H9 (cell line): ENCODE measurements around the gene CDH13. TPM values are rescaled to one million over a fixed set of nuclear protein-coding genes. Genes with fewer than 3 reads are reported as not detected.

Experiments used
- DNase-seq: peaks from one replicate; pipeline ENCODE4 v3.0.0-alpha.2; 2017
- H2AFZ ChIP-seq: one replicate; pipeline ENCODE4 v1.6.1; 2013; ENCODE audit warnings: mild to moderate bottlenecking, low read length, control low read depth, moderate library complexity
- H2AK5ac ChIP-seq: 2 replicates; pipeline ENCODE4 v1.6.1; 2013; ENCODE audit warnings: low read length, control low read depth, mixed read lengths; ENCODE audit not compliant: insufficient read length
- H2BK120ac ChIP-seq: one replicate; pipeline ENCODE4 v1.6.1; 2013; ENCODE audit warnings: low read depth, mild to moderate bottlenecking, low read length, control low read depth, inconsistent platforms; ENCODE audit not compliant: poor library complexity, severe bottlenecking
- H2BK12ac ChIP-seq: 2 replicates; pipeline ENCODE4 v1.6.1; 2013; ENCODE audit warnings: low read length, control low read depth, mixed read lengths, low read depth; ENCODE audit not compliant: insufficient read length
- H2BK15ac ChIP-seq: 2 replicates; pipeline ENCODE4 v1.6.1; 2013; ENCODE audit warnings: low read depth, low read length, control low read depth
- H2BK20ac ChIP-seq: one replicate; pipeline ENCODE4 v1.6.1; 2013; ENCODE audit warnings: low read depth, mild to moderate bottlenecking, low read length, control low read depth, inconsistent platforms; ENCODE audit not compliant: poor library complexity, severe bottlenecking
- H2BK5ac ChIP-seq: 2 replicates; pipeline ENCODE4 v1.6.1; 2013; ENCODE audit warnings: low read length, control low read depth, mixed read lengths; ENCODE audit not compliant: insufficient read length
- H3K14ac ChIP-seq: 2 replicates; pipeline ENCODE4 v1.6.1; 2013; ENCODE audit warnings: low read length, control low read depth; ENCODE audit not compliant: insufficient read depth
- H3K18ac ChIP-seq: 2 replicates; pipeline ENCODE4 v1.6.1; 2013; ENCODE audit warnings: low read depth, mild to moderate bottlenecking, mixed read lengths, low read length, control low read depth; ENCODE audit not compliant: insufficient read length
- H3K23ac ChIP-seq: 2 replicates; pipeline ENCODE4 v1.6.1; 2013; ENCODE audit warnings: low read length, control low read depth, mixed read lengths, low read depth; ENCODE audit not compliant: insufficient read length
- H3K23me2 ChIP-seq: 2 replicates; pipeline ENCODE4 v1.6.1; 2013; ENCODE audit warnings: low read depth, mild to moderate bottlenecking, mixed read lengths, low read length, control low read depth; ENCODE audit not compliant: insufficient read length, poor library complexity, severe bottlenecking
- H3K27ac ChIP-seq: 2 replicates; pipeline ENCODE4 v1.5.1; 2013; ENCODE audit warnings: low read length, control low read depth, mixed read lengths, low read depth; ENCODE audit not compliant: insufficient read length
- H3K27me3 ChIP-seq: 2 replicates; pipeline ENCODE4 v1.6.1; 2013; ENCODE audit warnings: low read length, control low read depth, inconsistent platforms; ENCODE audit not compliant: insufficient read depth
- H3K4ac ChIP-seq: 2 replicates; pipeline ENCODE4 v1.6.1; 2013; ENCODE audit warnings: low read depth, mild to moderate bottlenecking, control low read depth, inconsistent platforms, low read length, moderate library complexity
- H3K4me1 ChIP-seq: 2 replicates; pipeline ENCODE4 v1.6.1; 2013; ENCODE audit warnings: low read length, control low read depth, inconsistent platforms; ENCODE audit not compliant: insufficient read depth
- H3K4me2 ChIP-seq: 2 replicates; pipeline ENCODE4 v1.6.1; 2013; ENCODE audit warnings: low read length, control low read depth, mixed read lengths; ENCODE audit not compliant: insufficient read length, insufficient read depth
- H3K56ac ChIP-seq: 2 replicates; pipeline ENCODE4 v1.6.1; 2013; ENCODE audit warnings: low read depth, mild to moderate bottlenecking, mixed read lengths, low read length, control low read depth; ENCODE audit not compliant: insufficient read length
- H3K79me1 ChIP-seq: 2 replicates; pipeline ENCODE4 v1.6.1; 2013; ENCODE audit warnings: low read depth, mild to moderate bottlenecking, moderate library complexity, low read length, control low read depth, inconsistent platforms; ENCODE audit not compliant: insufficient read depth, poor library complexity, severe bottlenecking
- H3K79me2 ChIP-seq: 2 replicates; pipeline ENCODE4 v1.6.1; 2013; ENCODE audit warnings: low read length, control low read depth, inconsistent platforms; ENCODE audit not compliant: insufficient read depth
- H3K9ac ChIP-seq: 2 replicates; pipeline ENCODE4 v1.6.1; 2013; ENCODE audit warnings: low read length, control low read depth, mixed read lengths; ENCODE audit not compliant: insufficient read length; ENCODE audit errors: extremely low read depth
- H3K9me3 ChIP-seq: one replicate; pipeline ENCODE4 v1.6.1; 2013; ENCODE audit warnings: low read depth, low read length, inconsistent platforms; ENCODE audit not compliant: control insufficient read depth
- H3T11ph ChIP-seq: one replicate; pipeline ENCODE4 v1.6.1; 2013; ENCODE audit warnings: mild to moderate bottlenecking, low read length, control low read depth, inconsistent platforms
- H4K20me1 ChIP-seq: one replicate; pipeline ENCODE4 v1.6.1; 2013; ENCODE audit not compliant: control insufficient read depth, insufficient read length, insufficient read depth
- H4K5ac ChIP-seq: 2 replicates; pipeline ENCODE4 v1.6.1; 2013; ENCODE audit warnings: low read depth, mild to moderate bottlenecking, mixed read lengths, low read length, control low read depth; ENCODE audit not compliant: insufficient read length
- H4K8ac ChIP-seq: replicated peaks from 2 replicates; pipeline ENCODE4 v1.6.1; 2013; ENCODE audit warnings: low read length, control low read depth, mixed read lengths, low read depth; ENCODE audit not compliant: insufficient read length
- H4K91ac ChIP-seq: 2 replicates; pipeline ENCODE4 v1.6.1; 2013; ENCODE audit warnings: low read depth, mild to moderate bottlenecking, moderate library complexity, mixed read lengths, low read length, control low read depth; ENCODE audit not compliant: insufficient read length
- H3K27ac Mint-ChIP-seq, 3 experiments: 2 replicates in 2 of 3; 3 replicates in 1 of 3; pipeline ENCODE4 v1.8.0; 2020 to 2021; ENCODE audit warnings: mixed read lengths in 3 of 3, mild to moderate bottlenecking in 1 of 3, moderate library complexity in 1 of 3
- H3K27me3 Mint-ChIP-seq: 2 replicates; pipeline ENCODE4 v1.8.0; 2021; ENCODE audit warnings: low read depth, mild to moderate bottlenecking, moderate library complexity, mixed read lengths
- H3K36me3 Mint-ChIP-seq, 3 experiments: 2 replicates in 2 of 3; 3 replicates in 1 of 3; pipeline ENCODE4 v1.8.0; 2020 to 2021; ENCODE audit warnings: low read depth in 3 of 3, mixed read lengths in 3 of 3; ENCODE audit not compliant: insufficient read depth in 1 of 3
- H3K4me1 Mint-ChIP-seq, 2 experiments: 2 replicates each; pipeline ENCODE4 v1.8.0; 2020; ENCODE audit warnings: mixed read lengths in 2 of 2
- H3K4me3 Mint-ChIP-seq, 2 experiments: 2 replicates in 1 of 2; 3 replicates in 1 of 2; pipeline ENCODE4 v1.8.0; 2020 to 2021; ENCODE audit warnings: mild to moderate bottlenecking in 2 of 2, mixed read lengths in 2 of 2, moderate library complexity in 1 of 2
- H3K9me3 Mint-ChIP-seq, 2 experiments: 2 replicates in 1 of 2; 3 replicates in 1 of 2; pipeline ENCODE4 v1.8.0; 2020; ENCODE audit warnings: mild to moderate bottlenecking in 2 of 2, mixed read lengths in 2 of 2, moderate library complexity in 1 of 2
- CTCF ChIP-seq: fragments of 200-600 bp; sonication (generic); conservative IDR thresholded peaks from 3 replicates; pipeline ENCODE4 v1.8.0; 2021; ENCODE audit warnings: antibody characterized with exemption, mild to moderate bottlenecking
- WGBS: extraction: QIAGEN DNeasy Blood & Tissue Kit; methylation state at CpG from one replicate; pipeline ENCODE4 v1.1.7; 2013; ENCODE audit warnings: missing lambda C conversion rate, low lambda C conversion rate, mixed read lengths; ENCODE audit not compliant: insufficient read length; ENCODE audit errors: extremely low coverage; 5-methylcytosine and 5-hydroxymethylcytosine counted together
- total RNA-seq: library from RNA; stranded (reverse); gene quantifications from 2 replicates; pipeline ENCODE4 v1.2.1, GENCODE V29; 2021

CDH13 gene
- total RNA-seq, 1 experiment from 2014 or later, result 1.5 TPM

GRCh38 chr16:82993926-82994325, 367.2 kb downstream of the CDH13 start:
- Mint-ChIP-seq H3K27me3 (no peaks in the 10 kb centered on the region; the same call in 1 of the 2 replicates), H3K4me3 (no peak overlapping the region), H3K4me1 (0 out of 4 replicates have a peak, but pooled peaks cover 0 to 2% of the 10 kb centered on the region in 2 experiments), H3K36me3 (no peaks in the 10 kb centered on the region), H3K27ac (no peak overlapping the region; a peak in 1 of 7 replicates), H3K9me3 (no peaks in the 10 kb centered on the region)
- no peak overlapping the region for H3K9ac ChIP-seq
- no peaks in the 10 kb centered on the region for H3K23me2 ChIP-seq
- WGBS, result no CpG with 5 or more reads among the region's 4 CpGs
- H2BK20ac ChIP-seq, result no peak overlapping the region
- H3K4me2 ChIP-seq, result no peak overlapping the region
- H3K23ac ChIP-seq, result no peak overlapping the region
- no peak overlapping the region for H3K56ac ChIP-seq
- H2BK5ac ChIP-seq, result no peak overlapping the region
- H3K4me1 ChIP-seq, result no peaks in the 10 kb centered on the region; the same call in 1 of the 2 replicates
- no peak overlapping the region for H4K5ac ChIP-seq
- H2BK15ac ChIP-seq, result no peak overlapping the region
- no peaks in the 10 kb centered on the region for H3K79me2 ChIP-seq
- H3K14ac ChIP-seq, result no peak overlapping the region; the same call in 1 of the 2 replicates
- H2AFZ ChIP-seq, result no peak overlapping the region
- no peak overlapping the region for H3K27ac ChIP-seq
- H3K27me3 ChIP-seq, result no peaks in the 10 kb centered on the region
- H2BK12ac ChIP-seq, result no peak overlapping the region
- H4K91ac ChIP-seq, result no peak overlapping the region
- H3K79me1 ChIP-seq, result no peaks in the 10 kb centered on the region
- H4K8ac ChIP-seq, result no peak overlapping the region
- no peak overlapping the region for H3T11ph ChIP-seq
- H4K20me1 ChIP-seq, result no peaks in the 10 kb centered on the region
- no peak overlapping the region for H2AK5ac ChIP-seq
- DNase-seq, result no peak
- no peak overlapping the region for H3K18ac ChIP-seq
- H3K9me3 ChIP-seq, result no peaks in the 10 kb centered on the region
- TF ChIP-seq CTCF, result no peak
- H3K4ac ChIP-seq, result no peak overlapping the region
- H2BK120ac ChIP-seq, result no peak overlapping the region
